GM19455 (cell line): ENCODE results near the gene STEAP3.
"Not testable (repeated sequence)": the region's sequence is repeated elsewhere in the genome, so short reads cannot be mapped to it uniquely, and the experiment has no call there.

Experiments
- ATAC-seq: cut with Tn5 transposase; IDR thresholded peaks from one replicate; pipeline ENCODE4 v1.9.1; 2021; ENCODE audit not compliant: unreplicated experiment

The STEAP3 gene

GRCh38 chr2:119260646-119261492, 37.2 kb downstream of the STEAP3 start:
- no peak for ATAC-seq

- ATAC-seq: no peak
These were observed 38.0 kb downstream of the STEAP3 start for GRCh38 chr2:119261493-119262225.

- ATAC-seq: no peak
These were observed 39.4 kb downstream of the STEAP3 start for GRCh38 chr2:119263025-119263424.

- no peak for ATAC-seq
These were observed 40.0 kb downstream of the STEAP3 start for GRCh38 chr2:119263656-119264055.

- ATAC-seq: peak; percentile 97
These were observed 41.4 kb downstream of the STEAP3 start for GRCh38 chr2:119264781-119265692.

GRCh38 chr2:119265693-119266066, 42.0 kb downstream of the STEAP3 start:
- no peak for ATAC-seq

- ATAC-seq: no peak
These were observed 42.5 kb downstream of the STEAP3 start for GRCh38 chr2:119266091-119266589.

- ATAC-seq: no peak
These were observed 44.0 kb downstream of the STEAP3 start for GRCh38 chr2:119267604-119268003.

GRCh38 chr2:119276864-119277263, 53.2 kb downstream of the STEAP3 start:
- ATAC-seq: no peak

GRCh38 chr2:119278385-119278784, 54.8 kb downstream of the STEAP3 start:
- not testable (repeated sequence) for ATAC-seq

GRCh38 chr2:119278946-119279345, 55.3 kb downstream of the STEAP3 start:
- no peak for ATAC-seq

- no peak for ATAC-seq
These were observed 56.0 kb downstream of the STEAP3 start for GRCh38 chr2:119279666-119280065.

- no peak for ATAC-seq
These were observed 57.0 kb downstream of the STEAP3 start for GRCh38 chr2:119280680-119281079.

GRCh38 chr2:119282146-119282995, 58.7 kb downstream of the STEAP3 start:
- no peak for ATAC-seq

- ATAC-seq: no peak
These were observed 59.4 kb downstream of the STEAP3 start for GRCh38 chr2:119282996-119283511.

- ATAC-seq: no peak
These were observed 60.3 kb downstream of the STEAP3 start for GRCh38 chr2:119283873-119284331.

GRCh38 chr2:119286661-119287060, 63.0 kb downstream of the STEAP3 start:
- ATAC-seq: no peak

GRCh38 chr2:119288576-119288975, 64.9 kb downstream of the STEAP3 start:
- ATAC-seq: no peak

GRCh38 chr2:119289093-119289492, 65.5 kb downstream of the STEAP3 start:
- ATAC-seq: no peak

- ATAC-seq: no peak
These were observed 66.0 kb downstream of the STEAP3 start for GRCh38 chr2:119289642-119290041.
